HG03045 (cell line): ENCODE data around the gene KLF16.
A peak's percentile ranks its signal among the peaks of the same experiment; 100 is the strongest.

Source experiments
- ATAC-seq: cut with Tn5 transposase; IDR thresholded peaks from one replicate; pipeline ENCODE4 v1.9.1; 2021; ENCODE audit warnings: mild to moderate bottlenecking, moderate library complexity; ENCODE audit not compliant: unreplicated experiment

The KLF16 gene

GRCh38 chr19:1811942-1812425 is 51.4 kb downstream of the KLF16 start, which contains the start of gene ATP8B3:
ATP8B3 (minus strand) TSS chr19:1812276; CDS start chr19:1811736, 540 bp downstream.
- ATAC-seq = peak; percentile 3

DNA sequence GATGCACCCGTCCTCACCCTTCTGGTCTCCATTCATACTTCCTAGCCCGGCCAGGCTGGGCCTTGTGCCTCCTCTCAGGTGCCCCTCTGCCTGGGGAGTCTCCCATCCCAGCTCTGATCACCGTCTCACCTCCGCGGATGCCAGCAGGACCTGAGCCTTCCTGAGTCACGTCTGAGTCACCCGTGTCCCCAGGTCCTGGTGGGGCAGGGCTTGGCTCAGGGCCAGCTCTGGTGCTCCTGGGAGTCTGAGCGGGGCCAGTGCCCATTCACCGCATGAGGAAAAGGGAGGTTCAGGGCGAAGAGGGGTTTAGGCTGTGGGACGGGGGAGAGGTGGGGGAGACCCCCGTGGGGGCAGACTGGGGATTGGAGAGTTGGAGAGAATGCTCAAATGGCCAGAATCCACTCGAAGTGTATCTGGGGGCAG is 51.9 kb downstream of the KLF16 start:
- ATAC-seq = no peak

- ATAC-seq = no peak
These were observed 52.8 kb downstream of the KLF16 start for GRCh38 chr19:1810439-1811160.

DNA sequence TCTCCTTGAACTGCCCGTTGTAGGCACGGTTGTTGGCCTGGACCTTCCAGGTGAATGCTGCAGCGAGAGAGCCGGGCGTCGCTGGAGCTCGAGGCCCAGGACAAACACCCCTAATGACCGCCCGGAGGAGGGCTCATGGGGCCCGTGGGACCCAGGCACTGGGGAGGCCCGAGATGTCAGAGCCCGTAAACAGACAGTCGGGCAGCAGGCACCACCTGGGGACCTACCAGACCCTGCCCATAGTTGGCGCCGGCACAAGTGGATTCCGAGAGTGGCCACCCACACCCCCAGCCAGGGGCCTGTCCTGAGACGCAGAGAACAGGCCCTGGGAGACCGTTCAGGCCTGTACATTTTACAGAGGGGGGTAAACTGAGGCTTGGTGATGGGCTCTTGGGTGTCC is 53.7 kb downstream of the KLF16 start:
- ATAC-seq = no peak

DNA sequence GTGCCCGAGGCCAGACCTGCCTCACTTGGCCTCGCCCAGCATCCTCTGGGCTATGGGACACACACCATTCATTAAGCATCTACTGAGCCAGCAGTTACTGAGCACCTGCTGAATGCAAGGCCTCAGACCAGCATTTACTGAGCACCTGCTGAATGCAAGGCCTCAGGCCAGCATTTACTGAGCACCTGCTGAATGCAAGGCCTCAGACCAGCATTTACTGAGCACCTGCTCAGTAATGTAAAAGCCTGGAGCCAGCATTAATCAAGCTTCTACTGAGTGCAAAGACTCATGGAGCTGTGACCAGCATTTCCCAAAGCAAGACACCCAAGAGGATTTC is 55.0 kb downstream of the KLF16 start:
- no peak for ATAC-seq

GRCh38 chr19:1807695-1808394 is 55.5 kb downstream of the KLF16 start:
- no peak for ATAC-seq

- no peak for ATAC-seq
These were observed 56.2 kb downstream of the KLF16 start for GRCh38 chr19:1807030-1807694.

DNA sequence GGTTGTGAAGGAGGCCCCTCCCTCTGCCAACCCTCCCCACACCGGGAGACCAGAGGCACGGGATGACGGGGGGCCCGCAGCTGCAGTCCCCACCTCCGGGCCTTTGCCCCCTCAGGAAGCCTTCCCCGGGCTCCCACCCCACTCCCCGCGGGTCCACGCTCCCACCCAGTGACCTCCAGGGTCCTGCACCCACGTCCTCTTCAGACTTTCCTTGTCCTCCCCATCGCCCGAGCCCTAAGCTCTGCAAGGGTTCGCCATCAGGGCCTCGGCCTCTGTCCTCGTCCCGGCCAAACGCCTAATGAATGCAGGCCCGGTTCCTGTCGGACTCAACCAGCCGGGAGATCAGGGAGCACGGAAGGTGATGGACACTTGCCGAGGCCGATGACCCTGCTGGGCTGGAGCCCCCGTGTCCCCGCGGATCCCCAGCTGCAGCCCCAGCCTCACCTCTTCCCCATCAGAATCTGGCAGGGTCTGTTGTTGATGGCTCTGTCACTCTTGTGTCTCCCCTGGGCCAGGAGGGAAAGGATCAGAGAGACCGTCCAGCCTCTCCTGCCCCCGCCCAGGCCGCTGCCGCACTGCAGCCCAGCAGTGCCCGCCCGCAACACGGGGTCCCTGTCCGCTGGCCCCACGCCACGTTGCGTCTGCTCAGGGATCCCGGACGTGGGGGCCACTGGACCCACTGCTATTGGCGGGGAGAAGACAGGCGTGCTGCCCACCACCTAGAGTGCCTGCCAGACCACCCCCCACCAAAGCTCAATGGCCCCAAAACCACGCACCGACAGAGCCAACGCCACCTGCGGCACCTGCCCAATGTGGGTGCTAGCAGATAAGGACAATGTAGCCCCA is 57.0 kb downstream of the KLF16 start:
- no peak for ATAC-seq

DNA sequence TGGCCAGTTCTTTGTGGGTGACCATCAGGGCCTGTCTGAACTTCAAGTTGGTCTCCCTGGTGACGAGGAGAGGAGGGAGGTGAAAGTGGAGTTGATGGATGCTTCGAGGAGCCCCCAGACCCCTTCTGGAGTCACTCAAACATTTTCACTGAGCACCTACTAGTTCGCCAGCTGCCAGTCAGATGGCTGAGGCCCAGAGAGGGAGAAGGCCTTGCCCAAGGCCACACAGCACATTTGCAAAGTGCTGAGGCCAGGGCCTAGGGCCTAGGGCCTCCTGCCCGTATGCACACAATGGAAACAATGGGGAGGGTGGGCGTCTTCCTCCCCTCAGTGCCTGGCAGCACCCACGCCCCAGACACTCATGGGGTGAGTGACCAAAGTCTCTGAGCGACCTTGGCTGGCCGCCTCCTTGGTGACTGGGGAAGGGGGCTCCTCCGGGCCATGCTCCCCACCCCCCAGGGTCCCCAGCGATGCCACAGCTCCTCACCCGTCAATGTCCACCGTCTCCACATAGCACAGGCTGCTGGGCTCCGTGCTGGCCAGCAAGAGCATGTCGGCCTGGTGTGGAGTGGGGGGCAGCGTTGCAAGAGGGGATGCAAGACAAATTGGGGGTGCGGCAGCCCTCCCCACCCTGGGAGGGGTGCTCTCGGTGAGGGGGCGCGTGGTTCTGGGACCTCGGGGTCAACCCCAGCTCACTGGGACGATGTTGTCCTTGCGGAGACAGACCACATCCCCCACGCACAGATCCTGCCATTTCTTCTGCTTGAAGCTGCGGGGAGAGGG is 57.8 kb downstream of the KLF16 start:
- no peak for ATAC-seq

DNA sequence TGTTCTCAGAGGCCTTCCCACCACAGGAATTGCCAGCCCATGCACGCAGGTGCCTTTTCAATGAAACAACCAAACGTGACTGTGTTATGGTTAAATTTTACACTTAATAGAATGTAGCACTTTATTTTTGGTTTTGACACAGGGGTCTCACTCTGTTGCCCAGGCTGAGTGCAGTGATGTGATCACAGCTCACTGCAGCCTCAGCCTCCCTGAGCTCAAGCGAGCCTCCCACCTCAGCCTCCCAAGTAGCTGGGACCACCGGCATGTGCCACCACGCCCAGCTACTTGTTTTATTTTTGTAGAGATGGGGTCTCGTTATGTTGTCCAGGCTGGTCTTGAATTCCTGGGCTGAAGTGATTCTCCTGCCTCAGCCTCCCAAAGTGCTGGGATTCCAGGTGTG is 58.5 kb downstream of the KLF16 start:
- ATAC-seq = no peak
